Mucosa of rectum (tissue), 2 donors: ENCODE data around the gene CCT7.
"Not testable (repeated sequence)": the region's sequence is repeated elsewhere in the genome, so short reads cannot be mapped to it uniquely, and the experiment has no call there.

Experiments
- H3K27ac ChIP-seq, 2 donors: one replicate each; pipeline ENCODE4 v1.7.0; 2013; ENCODE audit warnings: inconsistent platforms in 2 of 2, low read depth in 2 of 2, low read length in 2 of 2
- H3K27me3 ChIP-seq, 2 donors: one replicate each; pipeline ENCODE4 v1.7.0; 2013; ENCODE audit warnings: low read length in 2 of 2; ENCODE audit not compliant: control insufficient read depth in 2 of 2, insufficient read depth in 2 of 2
- H3K36me3 ChIP-seq, 2 donors: one replicate each; pipeline ENCODE4 v1.7.0; 2013; ENCODE audit warnings: low read length in 2 of 2; ENCODE audit not compliant: control insufficient read depth in 2 of 2, insufficient read depth in 2 of 2
- H3K4me1 ChIP-seq, 2 donors: one replicate each; pipeline ENCODE4 v1.7.0; 2013; ENCODE audit warnings: low read length in 2 of 2, mild to moderate bottlenecking in 1 of 2; ENCODE audit not compliant: control insufficient read depth in 2 of 2, insufficient read depth in 2 of 2
- H3K4me3 ChIP-seq, 2 donors: one replicate each; pipeline ENCODE4 v1.7.0; 2013; ENCODE audit warnings: low read length in 2 of 2
- H3K9ac ChIP-seq, 2 donors: one replicate each; pipeline ENCODE4 v1.7.0; 2013; ENCODE audit warnings: low read length in 2 of 2, low read depth in 1 of 2, mild to moderate bottlenecking in 1 of 2
- H3K9me3 ChIP-seq, 2 donors: one replicate each; pipeline ENCODE4 v1.7.0; 2013; ENCODE audit warnings: low read length in 2 of 2; ENCODE audit not compliant: control insufficient read depth in 2 of 2
- donor health status: healthy.
- donor health status: Normal muscosa, but diverticular disease.

Gene CCT7

GRCh38 chr2:73233932-73234832, at the start of gene CCT7:
TSS of gene CCT7 (plus strand) at chr2:73234308. CDS start at chr2:73234379, 71 bp downstream.
- peaks cover 9 to 21% of the 10 kb centered on the region in 2 donors for H3K4me1 ChIP-seq

GRCh38 chr2:73185965-73186364, 48.1 kb upstream of the CCT7 start:
- Histone ChIP-seq H3K27me3 (peaks cover 0 to 3% of the 10 kb centered on the region in 2 donors), H3K9ac (no peak overlapping the region), H3K4me1 (no peaks in the 10 kb centered on the region), H3K9me3 (no peaks in the 10 kb centered on the region), H3K4me3 (no peak overlapping the region), H3K27ac (no peak overlapping the region), H3K36me3 (no peaks in the 10 kb centered on the region)

More at GRCh38 chr2:73233932-73234832, at the start of gene CCT7:
- Histone ChIP-seq H3K36me3 (peaks cover 12 to 16% of the 10 kb centered on the region in 2 donors), H3K27ac (peak within 1 kb of the TSS; percentile 94 to 96), H3K27me3 (no peaks in the 10 kb centered on the region), H3K9ac (peak within 1 kb of the TSS; percentile 81 to 95), H3K4me3 (peak within 1 kb of the TSS; percentile 90 to 91), H3K9me3 (no peaks in the 10 kb centered on the region)

- no peak overlapping the region for H3K4me3 ChIP-seq
- H3K27ac ChIP-seq = no peak overlapping the region
- no peaks in the 10 kb centered on the region for H3K4me1 ChIP-seq
- H3K27me3 ChIP-seq = peaks cover 0 to 3% of the 10 kb centered on the region in 2 donors
- no peak overlapping the region for H3K9ac ChIP-seq
- no peaks in the 10 kb centered on the region for H3K9me3 ChIP-seq
- no peaks in the 10 kb centered on the region for H3K36me3 ChIP-seq
Measured at GRCh38 chr2:73187549-73187948, 46.6 kb upstream of the CCT7 start.

- no peaks in the 10 kb centered on the region for H3K9me3 ChIP-seq
- no peak overlapping the region for H3K9ac ChIP-seq
- H3K4me3 ChIP-seq = no peak overlapping the region
- no peaks in the 10 kb centered on the region for H3K4me1 ChIP-seq
- H3K27me3 ChIP-seq = peaks cover 8 to 9% of the 10 kb centered on the region in 2 donors
- no peaks in the 10 kb centered on the region for H3K36me3 ChIP-seq
- H3K27ac ChIP-seq = no peak overlapping the region
Measured at GRCh38 chr2:73197579-73197978, 36.5 kb upstream of the CCT7 start.

GRCh38 chr2:73200281-73200680, 33.8 kb upstream of the CCT7 start:
- H3K36me3 ChIP-seq, H3K4me3 ChIP-seq, H3K9ac ChIP-seq, H3K27ac ChIP-seq, H3K9me3 ChIP-seq, H3K4me1 ChIP-seq: not testable (repeated sequence)
- peaks cover 24 to 29% of the 10 kb centered on the region in 2 donors for H3K27me3 ChIP-seq

GRCh38 chr2:73202156-73203054, 31.7 kb upstream of the CCT7 start, which contains the start of gene NOTO:
TSS of gene NOTO (plus strand) at chr2:73202574. CDS start at chr2:73202667, 93 bp downstream.
- Histone ChIP-seq H3K27me3 (peaks cover 21 to 29% of the 10 kb centered on the region in 2 donors), H3K9me3 (no peaks in the 10 kb centered on the region), H3K27ac (no peak within 1 kb of the TSS), H3K9ac (no peak within 1 kb of the TSS), H3K4me1 (peaks cover 0 to 4% of the 10 kb centered on the region in 2 donors), H3K4me3 (peak within 1 kb of the TSS in 1 of 2 donors; percentile 43), H3K36me3 (no peaks in the 10 kb centered on the region)

GRCh38 chr2:73203055-73203681, 30.9 kb upstream of the CCT7 start:
- Histone ChIP-seq H3K9ac (no peak overlapping the region), H3K36me3 (no peaks in the 10 kb centered on the region), H3K4me1 (peaks cover 0 to 4% of the 10 kb centered on the region in 2 donors), H3K27me3 (peaks cover 21 to 29% of the 10 kb centered on the region in 2 donors), H3K9me3 (no peaks in the 10 kb centered on the region), H3K27ac (no peak overlapping the region), H3K4me3 (no peak overlapping the region)

GRCh38 chr2:73205611-73206010, 28.5 kb upstream of the CCT7 start:
- Histone ChIP-seq H3K9me3 (no peaks in the 10 kb centered on the region), H3K4me3 (no peak overlapping the region), H3K36me3 (no peaks in the 10 kb centered on the region), H3K4me1 (peaks cover 0 to 4% of the 10 kb centered on the region in 2 donors), H3K9ac (no peak overlapping the region), H3K27me3 (peaks cover 21 to 29% of the 10 kb centered on the region in 2 donors), H3K27ac (no peak overlapping the region)

GRCh38 chr2:73208258-73208657, 25.9 kb upstream of the CCT7 start:
- no peaks in the 10 kb centered on the region for H3K36me3 ChIP-seq
- peaks cover 9 to 14% of the 10 kb centered on the region in 2 donors for H3K27me3 ChIP-seq
- no peak overlapping the region for H3K27ac ChIP-seq
- no peak overlapping the region for H3K9ac ChIP-seq
- H3K4me3 ChIP-seq = no peak overlapping the region
- H3K4me1 ChIP-seq = peaks cover 0 to 6% of the 10 kb centered on the region in 2 donors
- H3K9me3 ChIP-seq = no peaks in the 10 kb centered on the region
